CD4-positive, alpha-beta T cell (primary cell): ENCODE measurements around the gene DESI2. TPM values are rescaled to one million over a fixed set of nuclear protein-coding genes. Genes with fewer than 3 reads are reported as not detected.

Experiments used
- ATAC-seq: fragments of 200-7000 bp; cut with Tn5 transposase; one replicate; pipeline ENCODE4 v1.10.0; 2022; ENCODE audit warnings: mild to moderate bottlenecking; ENCODE audit not compliant: poor library complexity
- CTCF ChIA-PET: fragments of 350-600 bp; sonication (Branson Sonifier 250); formaldehyde crosslinking; loops from one replicate; lab custom pipeline; 2021; ENCODE audit warnings: antibody characterized with exemption, inconsistent platforms; lab: Charles Lee
- POLR2A ChIA-PET: fragments of 350-600 bp; sonication (Branson Sonifier 250); formaldehyde crosslinking; loops from one replicate; lab custom pipeline; 2021; ENCODE audit warnings: antibody characterized with exemption, inconsistent platforms; lab: Charles Lee
- DNase-seq, 14 experiments: peaks; one replicate each; pipeline ENCODE4 v3.0.0-alpha.2; 2013 to 2020; ENCODE audit warnings: mixed read lengths in 2 of 14
- H3K27ac ChIP-seq, 2 donors: one replicate each; pipeline versions ENCODE4 v1.5.1 to v1.7.0; 2013; ENCODE audit warnings: low read length in 2 of 2, low read depth in 1 of 2, mild to moderate bottlenecking in 1 of 2
- H3K27me3 ChIP-seq, 2 experiments: 1 replicate in 1 of 2; 2 replicates in 1 of 2; pipeline versions ENCODE4 v1.6.1 to v1.7.0; 2013; ENCODE audit warnings: low read length in 2 of 2, control low read depth in 1 of 2, mild to moderate bottlenecking in 1 of 2, moderate library complexity in 1 of 2; ENCODE audit not compliant: insufficient read depth in 2 of 2, control insufficient read depth in 1 of 2
- H3K36me3 ChIP-seq: one replicate; pipeline ENCODE4 v1.6.1; 2013; ENCODE audit warnings: low read length, control low read depth; ENCODE audit not compliant: insufficient read depth
- H3K4me1 ChIP-seq: one replicate; pipeline ENCODE4 v1.6.1; 2013; ENCODE audit warnings: low read length, control low read depth; ENCODE audit not compliant: insufficient read depth
- H3K4me3 ChIP-seq: one replicate; pipeline ENCODE4 v1.5.1; 2013; ENCODE audit warnings: mild to moderate bottlenecking, low read length, moderate library complexity
- H3K9me3 ChIP-seq, 2 experiments: 1 replicate in 1 of 2; 2 replicates in 1 of 2; pipeline versions ENCODE4 v1.6.1 to v1.7.0; 2013; ENCODE audit warnings: low read length in 2 of 2, mild to moderate bottlenecking in 2 of 2, control low read depth in 1 of 2, moderate library complexity in 1 of 2; ENCODE audit not compliant: control insufficient read depth in 1 of 2, insufficient read depth in 1 of 2
- H3K27ac Mint-ChIP-seq: one replicate; pipeline ENCODE4 v1.8.0; 2020; ENCODE audit warnings: mixed read lengths
- H3K27me3 Mint-ChIP-seq: one replicate; pipeline ENCODE4 v1.8.0; 2021; ENCODE audit warnings: mixed read lengths
- H3K36me3 Mint-ChIP-seq: one replicate; pipeline ENCODE4 v1.8.0; 2021; ENCODE audit warnings: low read depth, mixed read lengths
- H3K4me1 Mint-ChIP-seq: one replicate; pipeline ENCODE4 v1.8.0; 2021; ENCODE audit warnings: low read depth, mixed read lengths
- H3K4me3 Mint-ChIP-seq: one replicate; pipeline ENCODE4 v1.8.0; 2020; ENCODE audit warnings: mild to moderate bottlenecking, mixed read lengths
- H3K9me3 Mint-ChIP-seq: one replicate; pipeline ENCODE4 v1.8.0; 2020; ENCODE audit warnings: mixed read lengths
- CTCF ChIP-seq: fragments of 200-600 bp; IDR thresholded peaks from one replicate; pipeline ENCODE4 v1.8.0; 2022; ENCODE audit warnings: antibody characterized with exemption, mild to moderate bottlenecking
- intact Hi-C, 2 experiments: fragments of 100-400 bp; cut with DNase I in 1 of 2; cut with micrococcal nuclease in 1 of 2; formaldehyde crosslinking; loops; one replicate each; pipeline versions ENCODE4 v1.15.1 to v1.9.0; 2023 to 2025; cut with DNase I, micrococcal nuclease
- total RNA-seq, 174 experiments: library from RNA in 2 of 174; stranded (reverse) in 2 of 174; gene quantifications; one replicate each; pipeline ENCODE4 v1.2.3 and lab custom pipeline; 2021 to 2026

DESI2 gene
- total RNA-seq, 2 experiments from 2014 or later, result 12.9 to 13.7 TPM

- Mint-ChIP-seq H3K4me1 (no peaks in the 10 kb centered on the region), H3K4me3 (no peak overlapping the region), H3K36me3 (no peaks in the 10 kb centered on the region), H3K27me3 (no peaks in the 10 kb centered on the region), H3K27ac (no peak overlapping the region), H3K9me3 (no peaks in the 10 kb centered on the region)
- no peak overlapping the region for H3K4me3 ChIP-seq
- H3K9me3 ChIP-seq, result no peaks in the 10 kb centered on the region
- ATAC-seq (no peak), DNase-seq (no peak)
- intact Hi-C loops, result no loop called here
- H3K27ac ChIP-seq, result no peak overlapping the region
- no peaks in the 10 kb centered on the region for H3K4me1 ChIP-seq
- POLR2A ChIA-PET, result no interaction called here
- CTCF ChIA-PET, result no interaction called here
- no peaks in the 10 kb centered on the region for H3K27me3 ChIP-seq
- H3K36me3 ChIP-seq, result no peaks in the 10 kb centered on the region
- TF ChIP-seq CTCF, result no peak
Observed at GRCh38 chr1:244741692-244742091, 88.8 kb downstream of the DESI2 start.

GRCh38 chr1:244749230-244750016, 96.5 kb downstream of the DESI2 start:
- no peaks in the 10 kb centered on the region for H3K27me3 ChIP-seq
- no peak overlapping the region for H3K4me3 Mint-ChIP-seq
- H3K36me3 ChIP-seq, result no peaks in the 10 kb centered on the region
- CTCF ChIA-PET, result no interaction called here
- no peaks in the 10 kb centered on the region for H3K4me1 Mint-ChIP-seq
- no peak overlapping the region for H3K4me3 ChIP-seq
- intact Hi-C loops, result no loop called here
- no peaks in the 10 kb centered on the region for H3K36me3 Mint-ChIP-seq
- DNase-seq, result no peak
- H3K27ac ChIP-seq, result no peak overlapping the region
- H3K27me3 Mint-ChIP-seq, result no peaks in the 10 kb centered on the region
- no peaks in the 10 kb centered on the region for H3K4me1 ChIP-seq
- H3K9me3 Mint-ChIP-seq, result no peaks in the 10 kb centered on the region
- ATAC-seq, result no peak
- no peak overlapping the region for H3K27ac Mint-ChIP-seq
- H3K9me3 ChIP-seq, result no peaks in the 10 kb centered on the region
- TF ChIP-seq CTCF, result no peak
- POLR2A ChIA-PET, result interaction anchor here (0.6 kb wide), 1 partner anchor 31 kb away, joined by 3 read pairs; no protein-coding TSS in a partner anchor

- H3K27me3 Mint-ChIP-seq, result no peaks in the 10 kb centered on the region
- intact Hi-C loops, result no loop called here
- H3K4me3 ChIP-seq, result no peak overlapping the region
- ATAC-seq, result no peak
- TF ChIP-seq CTCF, result no peak
- H3K4me1 Mint-ChIP-seq, result no peaks in the 10 kb centered on the region
- H3K36me3 Mint-ChIP-seq, result no peaks in the 10 kb centered on the region
- no peaks in the 10 kb centered on the region for H3K4me1 ChIP-seq
- ChIA-PET CTCF (no interaction called here), POLR2A (no interaction called here)
- no peak overlapping the region for H3K27ac Mint-ChIP-seq
- H3K36me3 ChIP-seq, result no peaks in the 10 kb centered on the region
- no peaks in the 10 kb centered on the region for H3K9me3 Mint-ChIP-seq
- H3K4me3 Mint-ChIP-seq, result no peak overlapping the region
- no peak for DNase-seq
- H3K9me3 ChIP-seq, result no peaks in the 10 kb centered on the region
- H3K27ac ChIP-seq, result no peak overlapping the region
- H3K27me3 ChIP-seq, result no peaks in the 10 kb centered on the region
Observed at GRCh38 chr1:244751271-244751895, 98.5 kb downstream of the DESI2 start.
